CD4-positive, alpha-beta T cell treated with Interleukin-1 beta for 1 hour (primary cell): Measurements from ENCODE around the gene ZNF628.
"Not testable (repeated sequence)": the region's sequence is repeated elsewhere in the genome, so short reads cannot be mapped to it uniquely, and the experiment has no call there.

Experiments
- DNase-seq, 2 donors: peaks; one replicate each; pipeline ENCODE4 v3.0.0-alpha.2; 2020 to 2022

Gene ZNF628

DNA sequence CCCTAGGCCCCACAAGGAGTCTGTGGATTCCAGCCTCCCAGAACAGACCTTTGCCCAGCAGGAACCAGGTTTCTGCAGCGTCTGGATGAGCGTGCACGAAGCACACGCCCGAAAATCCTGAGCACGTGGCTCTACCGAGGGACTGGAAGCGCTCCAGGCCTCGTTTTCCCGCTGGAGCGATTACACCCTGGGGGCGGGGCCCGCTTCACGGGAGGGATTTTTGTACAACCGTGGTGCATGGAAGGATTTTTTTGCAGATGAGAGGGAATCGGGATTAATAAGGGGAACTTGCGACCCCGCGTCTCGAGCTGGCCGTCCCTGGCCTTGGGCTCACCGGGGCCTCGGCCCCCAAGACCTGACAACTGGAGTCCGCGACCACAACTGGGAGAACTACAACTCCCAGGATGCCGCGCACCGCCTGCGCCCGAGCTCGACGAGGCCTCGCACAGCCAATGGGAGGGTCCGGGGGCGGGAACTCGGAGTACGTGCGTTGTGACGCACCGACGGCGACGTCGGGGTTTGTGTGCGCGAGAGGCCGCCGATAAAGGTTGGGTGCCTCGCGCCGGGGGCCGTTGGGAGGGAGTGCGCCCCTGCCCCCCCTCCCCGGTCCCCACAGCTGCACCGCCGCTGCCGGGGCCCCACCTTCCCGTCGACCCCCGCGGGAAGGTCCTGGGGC is at the start of gene ZNF628:
ZNF628 (plus strand) TSS at position 518 of the 676 bp plus-strand sequence. CDS start 3,294 bp downstream, outside the sequence.
- peak; percentile 97 to 98 for DNase-seq

DNA sequence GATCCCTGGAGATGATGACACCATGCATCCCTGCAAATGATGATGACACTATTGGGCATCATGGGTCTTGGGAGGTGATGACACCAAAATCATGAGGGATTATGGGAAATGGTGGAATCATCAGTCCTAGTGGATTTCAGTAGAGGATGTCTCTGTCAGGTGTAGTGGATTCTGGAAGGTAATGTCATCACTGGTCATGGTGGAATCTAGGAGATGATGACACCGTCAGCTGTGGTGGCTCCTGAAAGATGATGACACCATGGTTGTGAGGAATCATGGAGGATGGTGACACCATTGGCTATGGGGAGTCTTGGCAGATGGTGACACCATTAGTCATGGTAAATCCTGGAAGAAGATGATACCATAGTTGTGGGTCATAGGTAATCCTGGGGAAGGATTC is 45.2 kb upstream of the ZNF628 start:
- no peak for DNase-seq

DNA sequence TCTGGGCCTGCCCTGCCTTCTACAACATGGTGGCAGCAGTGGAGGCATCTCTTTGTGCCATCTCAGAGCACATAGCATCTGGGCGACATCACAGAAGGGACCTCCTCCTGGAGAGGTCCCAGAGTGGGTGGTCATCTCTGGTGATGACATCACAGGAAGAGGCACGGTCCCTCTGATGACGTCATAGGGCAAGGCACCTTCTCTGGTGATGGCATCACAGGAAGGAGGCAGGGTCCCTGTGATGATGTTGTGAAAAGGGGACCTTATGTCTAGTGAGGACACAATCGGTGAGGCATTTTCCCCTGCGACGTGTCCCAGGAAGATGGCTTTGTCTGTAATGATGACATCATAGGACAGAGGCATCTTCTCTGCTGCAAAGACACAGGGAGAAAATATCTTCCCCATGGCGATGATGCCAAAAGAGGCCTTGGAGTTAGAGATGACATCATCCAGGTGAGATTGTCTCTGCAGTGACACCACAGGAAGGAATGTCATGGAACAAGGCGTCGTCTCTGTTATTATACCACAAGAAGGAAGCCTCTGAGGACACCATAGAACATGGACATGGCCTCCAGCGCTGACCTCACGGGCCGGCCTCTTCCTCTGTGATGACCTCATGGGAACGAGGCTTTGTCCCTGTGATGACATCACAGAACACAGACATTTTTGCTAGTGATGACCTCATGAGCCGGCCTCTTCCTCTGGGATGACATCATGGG is 44.0 kb upstream of the ZNF628 start:
- no peak for DNase-seq

DNA sequence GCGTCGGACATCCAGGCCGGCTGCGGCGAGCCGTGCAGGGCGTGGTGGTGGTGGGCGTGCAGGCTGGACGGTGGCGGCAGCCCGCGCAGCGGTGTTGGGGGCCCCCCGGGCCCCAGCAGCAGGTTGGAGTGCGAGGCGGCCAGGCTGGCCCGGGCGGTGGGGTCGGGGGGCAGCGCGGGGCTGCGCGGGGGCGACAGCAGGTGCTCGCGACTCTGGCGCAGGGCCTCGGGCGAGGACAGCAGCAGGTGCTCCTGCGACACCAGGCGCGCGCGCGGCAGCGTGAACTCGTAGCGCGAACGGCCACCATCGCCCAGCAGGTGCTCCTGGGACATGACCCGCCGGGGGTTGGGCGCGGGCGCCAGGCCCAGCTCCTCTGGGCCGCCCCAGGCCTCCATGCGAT is 43.1 kb upstream of the ZNF628 start:
- DNase-seq, result no peak

DNA sequence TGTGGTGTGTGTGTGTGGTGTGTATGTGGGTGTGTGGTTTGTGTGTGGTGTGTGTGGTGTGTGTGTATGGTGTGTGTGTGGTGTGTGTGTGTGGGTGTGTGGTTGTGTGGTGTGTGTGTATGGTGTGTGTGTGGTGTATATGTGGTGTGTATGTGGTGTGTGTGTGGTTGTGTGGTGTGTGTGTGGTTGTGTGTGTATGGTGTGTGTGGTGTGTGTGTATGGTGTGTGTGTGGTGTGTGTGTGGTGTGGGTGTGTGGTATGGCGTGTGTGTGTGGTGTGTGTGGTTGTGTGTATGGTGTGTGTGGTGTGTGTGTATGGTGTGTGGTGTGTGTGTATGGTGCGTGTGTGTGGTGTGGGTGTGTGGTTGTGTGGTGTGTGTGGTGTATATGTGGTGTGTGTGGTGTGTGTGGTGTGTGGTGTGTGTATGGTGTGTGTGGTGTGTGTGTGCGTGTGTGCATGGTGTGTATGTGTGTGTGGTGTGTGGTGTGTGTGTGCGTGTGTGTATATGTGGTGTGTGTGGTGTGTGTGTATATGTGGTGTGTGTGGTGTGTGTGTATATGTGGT is 42.0 kb upstream of the ZNF628 start:
- DNase-seq, result no peak

DNA sequence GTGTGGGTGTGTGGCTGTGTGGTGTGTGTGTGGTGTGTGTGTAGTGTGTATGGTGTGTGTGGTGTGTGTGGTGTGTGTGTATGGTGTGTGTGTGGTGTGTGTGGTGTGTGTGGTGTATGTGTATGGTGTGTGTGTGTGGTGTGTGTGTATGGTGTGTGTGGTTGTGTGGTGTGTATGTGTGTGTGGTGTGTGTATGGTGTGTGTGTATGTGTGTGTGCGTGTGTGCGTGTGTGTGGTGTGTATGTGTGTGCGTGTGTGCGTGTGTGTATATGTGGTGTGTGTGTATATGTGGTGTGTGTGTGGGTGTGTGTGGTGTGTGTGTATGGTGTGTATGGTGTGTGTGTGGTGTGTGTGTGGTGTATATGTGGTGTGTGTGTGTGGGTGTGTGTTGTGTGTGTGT is 41.4 kb upstream of the ZNF628 start:
- DNase-seq, result no peak

DNA sequence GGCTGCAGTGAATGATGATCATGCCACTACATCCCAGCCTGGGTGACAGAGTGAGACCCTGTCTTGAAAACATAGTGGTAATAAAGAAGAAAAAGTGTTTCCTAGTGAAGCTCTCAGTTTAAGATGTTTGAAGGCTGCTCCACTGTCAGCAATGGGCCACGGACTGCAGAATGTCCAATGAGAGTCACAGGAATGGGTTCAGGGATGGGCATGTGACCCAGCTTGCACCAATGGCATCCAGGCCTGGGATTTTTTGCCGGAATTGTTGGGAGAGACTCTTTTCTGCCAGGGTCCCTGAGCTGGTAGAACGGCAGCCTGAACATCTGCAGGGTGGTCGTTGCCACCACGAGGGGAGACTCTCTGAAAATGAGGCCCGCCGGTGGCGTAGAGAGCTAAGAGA is 39.6 kb upstream of the ZNF628 start:
- DNase-seq, result no peak

DNA sequence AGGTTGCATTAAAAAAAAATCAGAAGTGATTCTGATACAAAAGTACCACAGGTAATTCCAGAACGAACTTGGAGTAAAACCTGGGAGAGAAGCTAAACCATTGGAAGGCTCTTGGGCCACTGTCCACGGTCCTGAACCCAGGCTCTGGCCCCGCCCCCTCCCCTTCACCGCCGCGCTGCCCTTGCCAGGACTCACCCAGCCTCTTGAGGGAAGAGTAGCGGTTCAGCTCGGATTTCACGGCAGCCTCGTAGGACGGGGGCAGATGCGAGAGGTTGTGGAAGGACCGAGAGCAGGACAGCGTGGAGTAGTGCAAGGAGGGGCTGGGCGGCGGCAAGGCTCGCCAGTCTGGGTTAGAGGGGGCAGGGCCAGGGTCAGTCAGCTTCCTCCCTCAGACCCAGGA is 39.0 kb upstream of the ZNF628 start:
- no peak for DNase-seq

DNA sequence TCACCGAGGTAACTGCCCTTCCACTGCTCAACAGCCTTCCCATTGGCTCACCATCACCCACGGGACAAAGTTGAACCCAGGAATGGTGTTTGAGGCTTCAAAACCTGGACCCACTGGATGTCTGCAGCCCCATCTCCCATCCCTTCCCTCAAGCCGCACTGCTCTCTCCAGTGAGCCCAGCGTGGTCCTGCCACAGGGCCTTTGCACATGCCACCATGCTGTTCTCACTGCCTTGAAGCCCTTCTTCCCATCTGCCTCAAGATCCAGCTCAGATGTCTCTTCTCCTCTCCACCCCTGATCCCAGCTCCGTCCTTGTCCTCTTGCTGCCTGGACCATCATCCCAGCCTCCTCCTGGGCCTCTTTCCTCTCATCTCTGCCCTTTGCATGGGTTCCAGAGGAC is 37.4 kb upstream of the ZNF628 start:
- DNase-seq, result no peak

DNA sequence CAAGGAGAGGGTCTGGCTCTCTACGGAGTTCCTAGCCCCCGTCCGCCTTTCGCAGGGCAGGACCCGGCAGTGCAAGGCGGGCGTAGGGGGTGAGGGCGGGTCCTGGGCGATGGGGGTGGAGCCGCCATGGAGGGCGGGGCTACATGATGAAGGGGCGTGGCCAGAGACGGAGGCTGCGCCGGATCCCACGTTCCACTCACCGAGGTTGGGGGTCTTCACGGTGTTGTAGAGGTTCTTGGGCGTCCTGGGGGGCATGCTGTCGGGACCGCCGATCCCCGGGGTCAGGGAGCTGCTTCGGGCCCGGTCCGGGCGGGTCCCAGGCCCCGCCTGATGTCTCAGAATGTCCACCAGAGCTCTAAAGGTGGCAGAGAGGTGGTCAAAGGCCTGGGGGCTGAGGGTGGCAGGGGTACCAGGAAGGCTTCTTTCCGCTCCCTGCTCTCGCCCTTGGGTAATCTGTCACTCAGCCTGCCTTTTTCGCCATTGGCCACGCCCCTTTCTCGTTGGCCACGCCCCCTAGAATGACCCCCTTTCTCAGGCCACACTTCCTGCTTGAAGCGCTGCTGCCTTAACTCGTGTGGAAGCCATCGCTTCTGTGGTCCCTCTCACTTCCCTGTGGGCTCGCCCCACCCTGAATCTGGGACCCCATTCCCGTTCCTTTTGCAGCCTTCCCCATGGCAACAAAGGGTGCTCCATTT is 35.9 kb upstream of the ZNF628 start:
- no peak for DNase-seq

DNA sequence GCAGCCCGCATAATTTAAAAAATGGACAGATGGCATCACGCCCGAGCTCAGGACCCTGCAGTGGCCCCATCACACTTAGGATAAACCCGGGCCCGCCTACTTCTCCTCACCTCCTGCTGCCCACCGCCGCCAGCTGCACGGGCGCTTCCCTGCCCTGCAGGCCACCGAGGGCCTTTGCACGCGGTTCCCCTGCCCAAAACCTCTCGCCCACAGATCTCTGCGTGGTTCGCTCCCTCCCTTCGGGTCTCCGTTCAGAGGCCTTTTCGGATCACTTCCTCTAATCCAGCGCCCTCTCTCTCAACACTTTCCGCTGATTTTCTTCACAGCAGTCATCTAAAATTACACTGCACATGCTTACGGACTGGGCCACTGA is 35.1 kb upstream of the ZNF628 start:
- peak in 1 of 2 donors; percentile 17 for DNase-seq

DNA sequence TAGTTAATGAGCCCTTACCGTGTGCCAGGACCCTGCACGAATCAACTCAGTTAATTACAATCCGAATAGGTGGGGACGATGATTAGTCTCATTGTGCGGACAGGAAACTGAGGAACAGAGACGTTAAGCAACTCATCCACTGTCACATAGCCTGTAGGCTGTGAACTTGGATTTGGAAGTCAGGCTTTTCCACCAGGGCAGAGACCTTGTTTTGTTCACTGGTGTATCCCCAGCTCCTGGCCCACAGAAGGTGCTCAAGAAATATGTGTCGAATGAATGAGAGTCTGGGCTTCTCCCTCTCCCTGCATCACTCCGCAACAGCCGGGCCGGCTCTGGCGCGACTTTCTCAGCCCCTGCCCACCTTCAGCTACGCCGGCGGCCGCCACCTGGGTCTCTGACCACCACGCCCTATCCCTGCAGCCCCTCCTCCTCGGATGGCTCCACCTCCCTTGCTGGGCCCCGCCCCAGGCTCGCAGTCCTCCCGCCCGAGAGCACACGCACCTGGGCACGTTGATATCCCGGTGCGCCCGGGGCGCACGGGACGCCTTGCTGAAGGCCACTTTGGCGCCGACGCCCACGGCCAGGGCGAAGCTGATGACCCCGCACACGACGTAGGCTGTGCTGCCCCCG is 34.6 kb upstream of the ZNF628 start:
- no peak for DNase-seq

DNA sequence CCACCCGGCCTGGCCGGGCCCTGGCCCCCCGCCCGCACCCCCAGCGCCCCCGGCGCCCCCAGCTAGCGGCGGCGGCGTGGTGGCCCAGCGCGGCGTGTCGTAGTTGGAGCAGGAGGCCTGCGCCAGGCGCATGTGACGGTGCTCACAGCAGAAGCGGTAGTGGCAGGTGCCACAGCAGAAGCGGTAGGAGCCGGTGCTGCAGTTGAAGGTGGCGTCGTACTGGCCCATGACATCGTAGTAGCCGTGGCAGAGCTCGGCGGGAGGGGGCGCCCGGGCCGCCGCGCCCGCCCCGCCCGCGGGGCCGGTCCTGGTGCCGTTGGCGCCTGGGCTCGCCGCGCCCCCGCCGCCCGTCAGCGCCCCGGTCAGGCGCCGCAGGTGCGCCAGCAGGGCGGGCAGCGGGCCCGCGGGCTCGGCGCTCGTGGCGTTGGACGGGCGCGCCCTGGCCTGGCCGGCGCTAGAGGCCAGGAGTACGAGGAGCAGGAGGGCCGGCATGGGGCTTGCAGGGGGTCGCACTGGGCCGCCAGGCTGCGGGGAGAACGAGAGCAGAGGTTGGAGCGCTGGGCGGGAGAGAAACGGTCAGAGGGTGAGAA is 34.0 kb upstream of the ZNF628 start:
- no peak for DNase-seq

DNA sequence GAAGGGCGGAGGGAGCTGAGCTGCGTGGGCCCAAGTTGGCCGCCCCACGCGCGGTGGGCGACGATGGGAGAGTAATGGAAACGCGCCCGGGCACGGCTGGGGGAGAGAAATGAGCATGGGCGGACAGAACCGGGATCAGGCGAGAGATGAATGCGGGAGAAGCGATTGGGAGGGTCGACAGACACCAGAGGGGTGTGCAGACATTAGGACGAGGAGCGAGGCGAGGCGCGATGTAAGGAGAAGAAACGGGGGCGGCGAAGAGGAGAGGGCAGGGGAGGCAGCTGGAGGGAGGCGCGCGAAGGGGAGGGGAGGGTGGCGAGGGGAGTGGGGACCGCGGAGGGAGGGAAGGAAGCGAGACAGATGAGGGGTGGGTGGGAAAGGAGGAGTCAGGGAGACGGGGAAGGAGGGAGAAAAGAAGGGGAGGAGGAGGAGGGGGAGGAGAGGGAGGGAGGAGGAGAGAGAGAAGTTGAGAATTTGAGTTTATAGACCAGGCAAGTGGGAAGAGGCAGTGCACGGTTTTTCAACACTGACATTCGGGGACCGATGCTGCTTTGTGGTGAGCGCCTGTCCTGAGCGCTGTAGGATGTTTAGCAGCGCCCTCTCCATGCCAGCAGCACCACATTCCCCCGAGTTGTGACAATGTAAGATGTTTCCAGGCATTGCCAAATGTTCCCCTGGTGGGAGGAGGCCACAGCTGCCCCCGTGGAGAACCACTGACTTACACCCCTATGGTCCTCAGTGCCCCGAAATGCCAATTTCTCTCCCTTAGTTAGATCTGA is 33.2 kb upstream of the ZNF628 start, which contains the start of gene SHISA7:
SHISA7 (minus strand) TSS at position 256 of the 779 bp plus-strand sequence. CDS start 437 bp downstream, outside the sequence.
- no peak for DNase-seq

DNA sequence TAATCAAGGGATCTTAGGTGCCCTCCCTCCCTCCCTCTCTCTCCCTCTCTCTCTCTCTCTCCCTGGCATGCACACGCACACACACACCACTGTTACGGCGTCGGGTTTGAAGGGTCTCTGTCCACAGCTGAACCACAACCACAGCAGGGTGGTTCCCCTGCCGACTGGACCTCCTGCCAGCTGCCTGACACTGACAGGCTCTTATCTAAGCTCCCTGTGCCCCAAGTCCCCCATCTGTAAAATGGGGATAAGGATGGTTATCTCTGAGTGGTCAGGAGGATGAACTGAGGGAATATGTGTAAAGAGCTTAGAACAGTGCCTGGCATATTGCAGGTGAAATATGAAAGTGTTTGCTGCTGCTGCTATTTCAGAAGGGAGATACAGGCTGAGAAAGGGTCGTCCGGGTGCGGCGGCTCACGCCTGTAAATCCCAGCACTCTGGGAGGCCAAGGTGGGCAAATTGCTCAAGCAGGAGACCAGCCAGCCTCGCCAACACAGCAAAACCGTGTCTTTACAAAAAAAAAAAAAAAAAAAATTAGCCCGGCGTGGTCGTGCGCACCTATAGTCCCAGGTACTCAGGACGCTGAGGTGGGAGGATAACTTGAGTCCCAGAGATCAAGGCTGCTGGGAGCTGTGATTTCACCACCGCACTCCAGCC is 32.5 kb upstream of the ZNF628 start:
- DNase-seq, result no peak

DNA sequence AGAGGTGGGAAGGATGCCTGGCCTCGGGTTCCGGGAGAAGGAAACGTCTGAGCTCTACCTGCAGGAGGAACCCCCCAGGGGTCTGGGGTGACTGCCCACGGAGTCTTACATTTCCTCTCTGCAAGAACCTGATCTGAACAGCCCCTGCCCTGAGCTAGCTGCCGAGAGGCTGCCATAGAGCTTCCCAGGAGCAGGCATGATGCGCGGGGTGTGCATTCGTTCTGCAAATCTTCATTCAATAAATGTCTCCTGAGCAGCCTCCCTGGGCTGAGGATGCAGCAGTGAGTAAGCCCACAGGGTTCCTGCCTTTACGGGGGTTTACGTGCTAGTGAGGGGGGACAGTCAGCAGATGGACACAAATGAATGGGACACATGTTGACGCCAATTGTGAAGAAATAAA is 31.8 kb upstream of the ZNF628 start:
- DNase-seq, result no peak

DNA sequence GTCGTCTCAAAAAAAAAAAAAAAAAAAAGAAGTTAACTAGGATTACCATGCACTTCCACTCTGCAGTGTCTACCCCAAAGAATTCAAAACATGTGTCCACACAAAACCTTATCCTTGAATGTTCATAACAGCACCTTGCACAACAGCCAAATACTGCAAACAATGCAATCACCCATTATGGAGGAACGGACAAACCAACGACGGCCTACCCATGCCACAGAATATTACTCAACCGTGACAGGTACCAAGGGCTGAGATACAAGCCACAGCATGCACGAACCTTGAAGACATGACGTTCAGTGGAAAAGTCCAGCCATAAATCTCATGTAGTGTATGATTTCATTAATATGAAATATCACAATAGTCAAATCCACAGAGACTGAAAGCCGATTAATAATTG is 30.4 kb upstream of the ZNF628 start:
- no peak for DNase-seq

DNA sequence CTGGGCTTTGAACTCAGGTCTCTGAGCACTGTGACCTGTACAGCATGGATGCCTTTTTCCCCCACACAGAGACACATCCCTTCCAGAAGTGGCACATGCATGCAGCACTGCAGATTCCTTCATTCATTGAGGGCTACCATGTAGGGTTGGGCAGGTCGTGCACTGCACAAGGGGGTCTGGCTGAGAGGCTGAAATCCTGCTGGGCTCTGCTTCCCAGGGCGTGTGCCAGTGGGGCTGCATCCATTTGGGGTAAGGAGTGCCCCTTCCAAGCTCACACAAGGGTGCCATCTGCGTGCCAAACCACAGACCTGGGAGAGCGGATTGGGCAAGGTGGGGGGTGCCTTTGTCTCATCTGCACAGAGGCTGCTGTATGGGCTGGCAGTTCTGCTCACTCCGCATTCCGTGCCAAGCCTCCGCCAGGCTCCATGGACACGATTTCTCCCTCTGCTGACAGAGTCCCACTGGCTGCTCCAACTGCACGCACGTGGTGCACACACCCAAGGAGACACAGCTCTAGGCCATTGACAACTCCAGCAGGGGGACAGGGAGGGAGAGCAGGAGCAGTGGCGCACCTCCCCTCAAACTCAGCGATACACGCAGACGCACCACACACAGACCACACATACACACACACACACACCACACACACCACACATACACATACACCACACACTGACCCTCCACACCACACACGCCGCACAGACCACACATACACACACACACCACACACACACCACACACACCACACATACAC is 28.8 kb upstream of the ZNF628 start:
- DNase-seq, result no peak

DNA sequence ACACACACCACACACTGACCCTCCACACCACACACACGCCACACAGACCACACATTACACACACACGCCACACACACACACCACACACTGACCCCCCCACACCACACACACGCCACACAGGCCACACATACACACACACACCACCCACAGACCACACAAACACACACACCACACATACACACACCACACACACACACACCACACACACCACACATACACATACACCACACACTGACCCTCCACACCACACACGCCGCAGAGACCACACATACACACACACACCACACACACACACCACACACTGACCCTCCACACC is 28.3 kb upstream of the ZNF628 start:
- not testable (repeated sequence) for DNase-seq

DNA sequence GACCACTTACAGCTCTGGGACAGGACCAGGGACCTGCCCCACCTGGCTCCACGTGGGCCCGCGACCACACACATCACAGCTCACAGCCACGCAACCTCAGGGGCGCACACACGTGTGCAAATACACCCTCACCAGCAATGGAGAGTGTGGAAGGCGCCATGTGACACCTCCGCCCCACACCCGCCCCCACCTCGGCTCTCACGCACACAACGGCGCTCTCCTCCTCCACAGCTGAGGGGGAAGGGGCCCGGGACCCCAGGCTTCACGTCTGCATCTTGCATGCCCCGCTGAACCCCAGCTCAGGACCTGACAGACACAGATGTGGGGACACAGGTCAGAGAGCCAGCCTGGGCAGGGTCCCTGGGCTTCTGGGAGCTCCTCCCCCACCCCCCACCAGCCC is 26.9 kb upstream of the ZNF628 start:
- DNase-seq, result no peak
